Stimulated activated CD8-positive, alpha-beta memory T cell treated with anti-CD3 and anti-CD28 coated beads, Interleukin-12 subunit alpha, Interleukin-12 subunit beta, amount 100 ng/mL, for 1 hour (primary cell): Measurements from ENCODE around the gene MOGAT1.

Experiments
- DNase-seq: peaks from one replicate; pipeline ENCODE4 v3.0.0-alpha.2; 2020; ENCODE audit warnings: low read depth

MOGAT1 gene

DNA sequence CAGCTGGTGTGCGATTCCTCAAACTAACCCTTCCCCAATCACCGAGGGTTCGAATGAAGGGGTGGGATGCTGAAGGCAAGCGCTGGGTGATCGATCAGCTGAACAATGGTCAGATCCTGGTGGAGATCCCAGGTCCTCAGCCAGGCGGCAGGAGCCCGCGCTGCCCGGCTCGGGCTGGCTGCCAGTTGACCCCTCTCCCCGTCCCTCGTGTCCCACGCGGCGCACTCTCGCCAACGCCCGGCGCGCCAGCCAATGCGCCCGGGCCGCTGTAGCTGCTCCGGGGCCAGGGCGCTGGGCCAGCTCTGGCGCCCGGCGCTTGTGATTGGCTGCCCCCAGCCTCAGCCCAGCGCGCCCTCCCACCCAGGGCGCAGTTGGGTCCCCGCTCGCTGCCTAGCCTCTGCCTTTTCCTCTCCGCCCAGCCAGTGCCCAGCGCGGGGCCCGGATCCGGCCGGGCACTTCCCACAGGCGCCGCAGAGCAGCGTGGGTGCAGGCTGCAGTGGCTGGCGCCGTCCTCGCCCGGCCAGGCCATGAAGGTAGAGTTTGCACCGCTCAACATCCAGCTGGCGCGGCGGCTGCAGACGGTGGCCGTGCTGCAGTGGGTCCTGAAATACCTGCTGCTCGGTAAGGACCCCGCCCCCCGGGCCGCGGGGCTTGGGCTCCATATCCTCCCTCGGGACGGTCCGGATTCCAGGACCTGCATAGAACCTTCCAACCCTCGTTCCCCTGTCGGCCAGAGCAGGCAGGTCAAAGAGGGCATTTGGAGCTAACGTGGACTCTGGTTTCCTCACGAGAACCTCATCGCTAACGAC, at the start of gene MOGAT1:
Gene MOGAT1, plus strand, starts transcription at position 400 of the 809 bp plus-strand sequence. Its CDS starts 128 bp downstream, at position 528.
- DNase-seq = no peak

GRCh38 chr2:222621893-222622292, 49.6 kb upstream of the MOGAT1 start:
- no peak for DNase-seq

GRCh38 chr2:222622910-222623309, 48.5 kb upstream of the MOGAT1 start:
- DNase-seq = no peak

GRCh38 chr2:222623756-222624309, 47.6 kb upstream of the MOGAT1 start:
- DNase-seq = no peak

GRCh38 chr2:222627764-222628163, 43.7 kb upstream of the MOGAT1 start:
- DNase-seq = no peak

DNA sequence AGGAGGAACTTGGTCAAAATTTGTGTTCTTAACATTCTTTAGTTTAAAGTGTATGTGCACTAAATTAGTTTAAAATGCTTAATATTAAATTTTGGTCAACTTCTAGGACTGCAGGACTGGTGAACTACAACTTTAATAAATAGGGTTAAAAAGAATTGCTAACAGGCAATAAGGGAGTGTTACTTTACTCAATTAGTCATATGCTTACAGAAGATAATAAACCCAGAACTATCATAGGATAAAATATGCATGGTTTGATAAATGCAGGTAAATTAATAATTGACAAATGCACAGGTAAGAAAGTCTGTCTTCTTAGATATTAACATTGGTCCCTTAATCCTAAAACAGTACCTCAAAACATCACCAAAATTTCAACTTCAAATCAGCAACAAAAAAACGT, 36.2 kb upstream of the MOGAT1 start:
- no peak for DNase-seq

GRCh38 chr2:222637067-222637466, 34.4 kb upstream of the MOGAT1 start:
- DNase-seq = no peak

- DNase-seq = no peak
Observed at GRCh38 chr2:222641336-222641735, 30.1 kb upstream of the MOGAT1 start.

DNA sequence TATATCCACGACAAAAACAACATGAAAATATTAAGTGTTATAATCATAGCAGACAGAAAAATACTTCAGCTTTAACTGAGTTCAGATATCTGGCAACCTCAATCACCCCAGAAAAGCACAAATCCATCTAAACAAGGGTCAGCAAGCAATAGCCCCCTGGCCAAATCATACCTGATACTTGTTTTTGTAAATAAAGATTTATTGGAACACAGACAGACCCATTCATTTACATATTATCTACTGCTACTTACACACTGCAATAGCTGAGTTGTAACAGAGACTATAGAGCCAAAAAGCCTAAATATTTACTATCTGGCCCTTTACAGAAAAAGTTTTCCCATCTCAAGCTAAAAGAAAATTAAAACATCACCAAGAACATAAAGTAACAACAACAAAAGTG, 28.3 kb upstream of the MOGAT1 start:
- no peak for DNase-seq

- DNase-seq = no peak
Observed at GRCh38 chr2:222646008-222646407, 25.4 kb upstream of the MOGAT1 start.

DNA sequence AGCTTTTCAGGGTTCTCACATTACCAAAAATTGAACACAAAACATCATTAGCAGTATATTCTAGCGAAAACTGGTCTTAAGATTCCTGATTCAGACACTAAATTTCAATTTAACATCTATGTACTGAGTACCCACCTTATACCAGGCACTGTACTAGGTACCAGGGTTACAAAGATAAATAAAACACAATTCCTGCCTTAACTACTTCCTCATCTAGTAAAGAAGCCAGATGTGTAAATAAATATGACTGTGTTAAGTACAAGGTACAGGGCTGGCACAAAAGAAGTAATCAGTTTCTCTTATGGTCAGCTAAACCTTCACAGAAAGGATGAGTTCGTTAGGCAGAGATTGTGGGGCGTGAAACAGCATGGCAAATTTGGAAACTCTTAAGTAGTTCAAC, 21.7 kb upstream of the MOGAT1 start:
- no peak for DNase-seq

- no peak for DNase-seq
Observed at GRCh38 chr2:222651718-222652418, 19.6 kb upstream of the MOGAT1 start.

DNA sequence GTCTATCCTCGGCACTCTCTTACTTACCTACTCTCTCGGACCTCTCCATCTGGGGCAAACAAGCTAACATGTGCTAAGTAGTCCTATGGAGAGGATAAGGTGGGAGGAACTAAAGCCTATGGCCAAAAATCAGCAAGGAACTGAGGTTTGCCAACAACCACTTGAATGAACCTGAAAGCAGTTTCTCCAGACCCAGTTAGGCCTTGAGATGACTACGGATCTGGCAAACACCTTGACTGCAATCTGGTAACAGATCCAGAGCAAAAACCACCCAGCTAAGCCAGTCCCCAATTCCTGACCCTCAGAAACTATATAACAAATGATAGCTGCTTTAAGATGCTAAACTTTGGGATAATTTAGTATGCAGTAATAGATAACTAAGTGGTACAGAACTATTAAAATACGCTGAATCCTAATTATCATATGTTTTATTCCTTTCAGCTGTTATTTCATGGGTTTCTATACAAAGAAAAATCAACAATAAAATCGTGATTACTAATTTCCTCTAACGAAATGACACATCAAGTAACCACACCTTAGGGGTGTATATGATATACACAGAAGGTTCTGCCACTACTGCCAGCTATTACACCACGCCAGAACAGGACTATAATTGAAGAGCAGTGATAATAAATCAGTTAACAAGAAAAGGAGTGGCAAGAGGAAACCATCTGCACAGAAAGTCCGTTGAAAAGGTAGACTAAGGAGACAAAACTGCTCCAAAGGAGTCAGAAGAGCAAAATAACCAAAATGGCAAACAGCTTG, 18.8 kb upstream of the MOGAT1 start:
- DNase-seq = no peak

DNA sequence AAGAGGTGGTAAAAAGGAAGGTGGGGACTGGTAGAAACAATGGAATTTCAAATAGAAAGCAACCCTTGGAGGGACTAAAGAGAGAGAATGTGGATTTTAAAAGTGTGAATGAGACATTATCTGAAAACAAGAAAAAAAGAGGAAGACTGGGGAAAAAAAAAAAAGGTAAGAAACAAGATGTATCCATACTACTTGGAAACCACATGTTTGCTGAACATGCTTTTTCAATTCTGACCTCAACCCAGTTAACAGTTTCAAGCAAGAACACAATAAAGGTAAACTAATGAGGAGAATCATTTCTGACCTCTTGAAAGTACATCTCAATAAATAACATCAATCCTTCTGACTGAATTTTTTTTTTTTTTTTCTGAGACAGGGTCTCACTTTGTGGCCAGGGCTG, 18.2 kb upstream of the MOGAT1 start:
- no peak for DNase-seq

GRCh38 chr2:222655787-222656525, 15.5 kb upstream of the MOGAT1 start, which contains the start of gene FARSB:
Gene FARSB, minus strand, starts transcription at chr2:222656092. Its CDS starts 19 bp downstream, at chr2:222656073.
- DNase-seq = peak; percentile 90

- DNase-seq = no peak
Observed at GRCh38 chr2:222656526-222657446, 14.7 kb upstream of the MOGAT1 start.

- DNase-seq = no peak
Observed at GRCh38 chr2:222663479-222663878, 8.0 kb upstream of the MOGAT1 start.

DNA sequence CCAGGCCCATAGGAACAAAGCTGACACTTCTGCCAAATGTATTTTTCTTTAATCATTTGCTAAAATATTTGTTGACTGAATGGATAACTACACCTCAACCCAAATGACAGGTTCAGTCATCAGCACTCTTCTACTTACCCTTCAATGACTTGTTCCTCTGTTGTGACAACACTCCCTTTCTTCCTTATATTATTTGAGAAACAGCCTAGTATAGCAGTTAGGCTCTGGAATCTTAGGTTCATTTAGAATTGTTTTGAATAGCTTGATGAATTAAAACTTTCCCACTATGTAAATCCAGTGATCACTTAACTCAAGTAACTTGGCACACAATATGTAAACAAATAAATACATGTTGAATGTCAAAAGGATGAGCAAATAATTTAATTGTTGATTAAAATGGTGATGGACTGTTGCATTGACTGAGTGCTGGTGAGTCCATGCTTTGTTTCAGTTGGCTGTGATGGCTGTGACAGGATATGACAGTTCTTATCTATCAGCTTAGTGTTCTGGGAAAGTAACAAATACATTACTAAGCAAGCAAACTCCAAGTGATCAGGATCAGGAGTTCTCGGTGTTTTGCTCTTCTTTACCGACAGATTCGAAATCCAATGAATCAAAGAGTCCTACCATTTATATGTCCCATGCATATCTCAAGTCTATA, 2.8 kb upstream of the MOGAT1 start:
- no peak for DNase-seq

- no peak for DNase-seq
Observed at GRCh38 chr2:222669353-222669752, 2.1 kb upstream of the MOGAT1 start.
